SK-N-SH (cell line): Measurements from ENCODE around the gene ATP13A3. TPM values are rescaled to one million over a fixed set of nuclear protein-coding genes. Genes with fewer than 3 reads are reported as not detected.

ENCODE experiments used
- CTCF ChIA-PET: fragments of 300-600, 350-600 bp; formaldehyde crosslinking; extraction: SDS; loops from one replicate; lab custom pipeline; 2021; lab: Yijun Ruan, JAX
- POLR2A ChIA-PET: fragments of 350-600 bp; sonication (Branson Sonifier 250); formaldehyde crosslinking; extraction: SDS; loops from one replicate; lab custom pipeline; 2020; ENCODE audit warnings: antibody characterized with exemption, inconsistent platforms; lab: Yijun Ruan, JAX
- DNase-seq: peaks from one replicate; pipeline ENCODE4 v3.0.0; 2012
- H2AFZ ChIP-seq: fragments of 200-600 bp; sonication (generic); 2 replicates; pipeline ENCODE4 v1.8.1; 2016; ENCODE audit warnings: antibody characterized with exemption, mild to moderate bottlenecking, low read depth
- H3F3A ChIP-seq: fragments of 200-600 bp; sonication (generic); replicated peaks from 2 replicates; pipeline ENCODE3; 2016; ENCODE audit warnings: antibody characterized with exemption, mild to moderate bottlenecking; ENCODE audit not compliant: insufficient read depth
- H3K27ac ChIP-seq, 2 experiments: fragments of 200-500 bp in 1 of 2; fragments of 200-600 bp in 1 of 2; sonication (Bioruptor generic) in 1 of 2; sonication (generic), shearing (Covaris generic) in 1 of 2; 2 replicates each; pipeline versions ENCODE4 v1.5.1 to v1.6.1; 2014 to 2016; ENCODE audit warnings: low read depth in 2 of 2, inconsistent platforms in 1 of 2, low read length in 1 of 2, mild to moderate bottlenecking in 1 of 2, mixed read lengths in 1 of 2
- H3K27me3 ChIP-seq: fragments of 200-600 bp; sonication (generic), shearing (Covaris generic); 2 replicates; pipeline ENCODE4 v1.6.1; 2016; ENCODE audit warnings: mixed run types; ENCODE audit not compliant: insufficient read depth
- H3K36me3 ChIP-seq, 2 experiments: fragments of 200-500 bp in 1 of 2; fragments of 200-600 bp in 1 of 2; sonication (Bioruptor generic) in 1 of 2; sonication (generic) in 1 of 2; replicated peaks in 1 of 2; 2 replicates each; pipeline versions ENCODE3 to v1.5.1; 2014 to 2016; ENCODE audit warnings: low read length in 1 of 2, mild to moderate bottlenecking in 1 of 2; ENCODE audit not compliant: insufficient read depth in 2 of 2, control insufficient read depth in 1 of 2
- H3K4me1 ChIP-seq, 2 experiments: fragments of 200-500 bp in 1 of 2; fragments of 200-600 bp in 1 of 2; sonication (Bioruptor generic) in 1 of 2; sonication (generic), shearing (Covaris generic) in 1 of 2; 2 replicates each; pipeline versions ENCODE4 v1.5.1 to v1.6.1; 2014 to 2016; ENCODE audit warnings: low read depth in 1 of 2, low read length in 1 of 2, mixed run types in 1 of 2; ENCODE audit not compliant: insufficient read depth in 2 of 2, control insufficient read depth in 1 of 2
- H3K4me2 ChIP-seq: fragments of 200-600 bp; sonication (generic), shearing (Covaris generic); 2 replicates; pipeline ENCODE4 v1.6.1; 2017; ENCODE audit warnings: mixed run types
- H3K4me3 ChIP-seq, 2 experiments: fragments of 200-500 bp in 1 of 2; fragments of 200-600 bp in 1 of 2; sonication (Bioruptor generic) in 1 of 2; sonication (generic), shearing (Covaris generic) in 1 of 2; 2 replicates each; pipeline versions ENCODE4 v1.5.1 to v1.8.1; 2014 to 2016; ENCODE audit warnings: low read depth in 2 of 2, inconsistent platforms in 1 of 2, low read length in 1 of 2, mild to moderate bottlenecking in 1 of 2, mixed read lengths in 1 of 2, moderate library complexity in 1 of 2
- H3K79me2 ChIP-seq: fragments of 200-600 bp; sonication (generic); 2 replicates; pipeline ENCODE4 v1.8.1; 2017; ENCODE audit warnings: mild to moderate bottlenecking; ENCODE audit not compliant: insufficient read depth
- H3K9ac ChIP-seq: fragments of 200-600 bp; sonication (generic); 2 replicates; pipeline ENCODE4 v1.6.1; 2017; ENCODE audit warnings: mixed run types
- H3K9me2 ChIP-seq: fragments of 200-600 bp; sonication (generic); 2 replicates; pipeline ENCODE4 v1.6.1; 2017; ENCODE audit warnings: mixed run types
- H3K9me3 ChIP-seq: fragments of 200-600 bp; sonication (generic); 2 replicates; pipeline ENCODE4 v1.6.1; 2017; ENCODE audit warnings: mixed run types, mild to moderate bottlenecking, moderate library complexity
- H4K20me1 ChIP-seq: fragments of 200-600 bp; sonication (generic); 2 replicates; pipeline ENCODE4 v1.6.1; 2017; ENCODE audit warnings: mild to moderate bottlenecking, mixed run types; ENCODE audit not compliant: insufficient read depth
- EP300 ChIP-seq, 2 experiments: IDR thresholded peaks; 2 replicates each; pipeline versions ENCODE4 v1.4.0 to v1.6.1; 2012; ENCODE audit warnings: borderline replicate concordance in 1 of 2, low read depth in 1 of 2, low read length in 1 of 2
- EZH2phosphoT487 ChIP-seq: fragments of 200-600 bp; sonication (generic); IDR thresholded peaks from 2 replicates; pipeline ENCODE4 v1.6.1; 2017; ENCODE audit warnings: low read depth, mixed run types, mild to moderate bottlenecking, antibody characterized with exemption, moderate library complexity, borderline replicate concordance
- FOSL2 ChIP-seq: IDR thresholded peaks from 2 replicates; pipeline ENCODE4 v1.4.0; 2012; ENCODE audit warnings: low read depth, mild to moderate bottlenecking, moderate library complexity, borderline replicate concordance
- MAX ChIP-seq: IDR thresholded peaks from 2 replicates; pipeline ENCODE4 v1.4.0; 2012; ENCODE audit warnings: low read depth
- RAD21 ChIP-seq: IDR thresholded peaks from 2 replicates; pipeline ENCODE4 v1.6.1; 2012; ENCODE audit warnings: mild to moderate bottlenecking, low read length
- SMC3 ChIP-seq: IDR thresholded peaks from 2 replicates; pipeline ENCODE4 v1.6.1; 2012; ENCODE audit warnings: low read depth, low read length, improper control_type of control experiment
- TAF1 ChIP-seq: IDR thresholded peaks from 2 replicates; pipeline ENCODE4 v1.6.1; 2012; ENCODE audit warnings: low read depth, mild to moderate bottlenecking, low read length, moderate library complexity, borderline replicate concordance
- YY1 ChIP-seq: IDR thresholded peaks from 2 replicates; pipeline ENCODE4 v1.4.0; 2012; ENCODE audit warnings: low read depth, mild to moderate bottlenecking
- WGBS: methylation state at CpG from one replicate; pipeline ENCODE4 v1.1.6; 2017; ENCODE audit warnings: low lambda C conversion rate; 5-methylcytosine and 5-hydroxymethylcytosine counted together
- polyA plus RNA-seq, 3 experiments: library from polyadenylated mRNA; depleted of rRNA; stranded (reverse); fragments of >200 nt; gene quantifications; 2 replicates each; pipeline ENCODE4 v1.2.3, GENCODE V29; 2012
- TF ChIP-seq, protein P1 (sequence below): fragments of 200-600 bp; sonication (generic); IDR thresholded peaks from 2 replicates; pipeline ENCODE4 v1.6.1; 2017; ENCODE audit warnings: antibody characterized with exemption, mild to moderate bottlenecking, moderate library complexity

The ATP13A3 gene
- polyA plus RNA-seq, 1 of the 3 experiments (the other 2 are of a cell fraction) = 48.2 TPM

- peaks cover 50% of the 10 kb centered on the region for H3F3A ChIP-seq
- no peak overlapping the region for H3K4me3 ChIP-seq
- no peaks in the 10 kb centered on the region for H3K4me1 ChIP-seq
- no peak overlapping the region for H3K9ac ChIP-seq
- H3K27ac ChIP-seq = peak overlapping the region in 1 of 2 experiments; percentile 0; a peak in 1 of 4 replicates
- 93% methylated on average over 2 of the region's 2 CpGs for WGBS
- peaks cover 6% of the 10 kb centered on the region; the same call in 1 of the 2 replicates for H4K20me1 ChIP-seq
- no peak overlapping the region for H3K4me2 ChIP-seq
- ChIA-PET POLR2A (no interaction called here), CTCF (interaction anchor here (0.7 to 11.2 kb wide), 15 partner anchors 9 to 743 kb away, joined by 3 to 326 read pairs (median 4); no protein-coding TSS in a partner anchor)
- H3K9me2 ChIP-seq = no peaks in the 10 kb centered on the region
- no peak overlapping the region for H2AFZ ChIP-seq
- H3K9me3 ChIP-seq = no peaks in the 10 kb centered on the region
- peaks cover 51 to 72% of the 10 kb centered on the region in 2 experiments for H3K36me3 ChIP-seq
- DNase-seq = no peak
- H3K79me2 ChIP-seq = peaks cover 3% of the 10 kb centered on the region; the same call in 1 of the 2 replicates
- TF ChIP-seq TAF1 (no peak), FOSL2 (no peak), EZH2phosphoT487 (no peak), MAX (no peak), RAD21 (no peak)
- no peaks in the 10 kb centered on the region for H3K27me3 ChIP-seq
Measured at GRCh38 chr3:194405766-194406165, 81.0 kb downstream of the ATP13A3 start.

- peak; percentile 6; the same call in 1 of the 2 replicates for TF ChIP-seq YY1
- TF ChIP-seq EP300 (IDR thresholded peaks at IDR 0.05; ENCODE audit: borderline replicate concordance in 1 of 2, low read depth in 1 of 2, low read length in 1 of 2) = no peak
- TF ChIP-seq, protein P1, sequence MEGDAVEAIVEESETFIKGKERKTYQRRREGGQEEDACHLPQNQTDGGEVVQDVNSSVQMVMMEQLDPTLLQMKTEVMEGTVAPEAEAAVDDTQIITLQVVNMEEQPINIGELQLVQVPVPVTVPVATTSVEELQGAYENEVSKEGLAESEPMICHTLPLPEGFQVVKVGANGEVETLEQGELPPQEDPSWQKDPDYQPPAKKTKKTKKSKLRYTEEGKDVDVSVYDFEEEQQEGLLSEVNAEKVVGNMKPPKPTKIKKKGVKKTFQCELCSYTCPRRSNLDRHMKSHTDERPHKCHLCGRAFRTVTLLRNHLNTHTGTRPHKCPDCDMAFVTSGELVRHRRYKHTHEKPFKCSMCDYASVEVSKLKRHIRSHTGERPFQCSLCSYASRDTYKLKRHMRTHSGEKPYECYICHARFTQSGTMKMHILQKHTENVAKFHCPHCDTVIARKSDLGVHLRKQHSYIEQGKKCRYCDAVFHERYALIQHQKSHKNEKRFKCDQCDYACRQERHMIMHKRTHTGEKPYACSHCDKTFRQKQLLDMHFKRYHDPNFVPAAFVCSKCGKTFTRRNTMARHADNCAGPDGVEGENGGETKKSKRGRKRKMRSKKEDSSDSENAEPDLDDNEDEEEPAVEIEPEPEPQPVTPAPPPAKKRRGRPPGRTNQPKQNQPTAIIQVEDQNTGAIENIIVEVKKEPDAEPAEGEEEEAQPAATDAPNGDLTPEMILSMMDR = peak; percentile 86
- peak; percentile 71 for TF ChIP-seq SMC3
- peak; percentile 86 for TF ChIP-seq RAD21
- ChIA-PET CTCF (interaction anchor here (0.6 to 11.2 kb wide), 26 partner anchors 9 to 742 kb away, joined by 3 to 326 read pairs (median 4); partner anchors contain the start of genes CPN2, LRRC15 and TMEM44), POLR2A (interaction anchor here (0.6 kb wide), 1 partner anchor 68 kb away, joined by 3 read pairs; no protein-coding TSS in a partner anchor)
- H2AFZ ChIP-seq = no peak overlapping the region
- H3K4me2 ChIP-seq = no peak overlapping the region
- H3K79me2 ChIP-seq = peaks cover 3% of the 10 kb centered on the region; the same call in 1 of the 2 replicates
- DNase-seq = no peak
- H3K4me1 ChIP-seq = no peaks in the 10 kb centered on the region
- H3F3A ChIP-seq = peaks cover 48% of the 10 kb centered on the region
- H4K20me1 ChIP-seq = 0 out of 2 replicates have a peak, but pooled peaks cover 6% of the 10 kb centered on the region
- H3K27me3 ChIP-seq = no peaks in the 10 kb centered on the region
- H3K36me3 ChIP-seq = peaks cover 51 to 64% of the 10 kb centered on the region in 2 experiments
- no peak overlapping the region; a peak in 1 of 4 replicates for H3K4me3 ChIP-seq
- H3K9me2 ChIP-seq = no peaks in the 10 kb centered on the region
- no peak overlapping the region for H3K9ac ChIP-seq
- H3K9me3 ChIP-seq = no peaks in the 10 kb centered on the region
- H3K27ac ChIP-seq = 0 out of 4 replicates have a peak overlapping the region, but pooled peaks of 1 of the 2 experiments have one; percentile 0
- 50% methylated on average over 10 of the region's 10 CpGs for WGBS
Measured at GRCh38 chr3:194404365-194405140, 82.2 kb downstream of the ATP13A3 start.
